HT1080 (cell line): ENCODE data around the gene DENND2C. TPM values are rescaled to one million over a fixed set of nuclear protein-coding genes. Genes with fewer than 3 reads are reported as not detected.

Experiments
- DNase-seq: peaks from one replicate; pipeline ENCODE4 v3.0.0-alpha.2; 2015; ENCODE audit warnings: low read depth
- total RNA-seq: library from RNA; depleted of rRNA; stranded (reverse); fragments of >200 nt; shearing (Covaris generic); gene quantifications from 2 replicates; pipeline ENCODE4 v1.2.3, GENCODE V29; 2014

Gene DENND2C
- total RNA-seq, 1 experiment from 2014 or later: 0.21 TPM

DNA sequence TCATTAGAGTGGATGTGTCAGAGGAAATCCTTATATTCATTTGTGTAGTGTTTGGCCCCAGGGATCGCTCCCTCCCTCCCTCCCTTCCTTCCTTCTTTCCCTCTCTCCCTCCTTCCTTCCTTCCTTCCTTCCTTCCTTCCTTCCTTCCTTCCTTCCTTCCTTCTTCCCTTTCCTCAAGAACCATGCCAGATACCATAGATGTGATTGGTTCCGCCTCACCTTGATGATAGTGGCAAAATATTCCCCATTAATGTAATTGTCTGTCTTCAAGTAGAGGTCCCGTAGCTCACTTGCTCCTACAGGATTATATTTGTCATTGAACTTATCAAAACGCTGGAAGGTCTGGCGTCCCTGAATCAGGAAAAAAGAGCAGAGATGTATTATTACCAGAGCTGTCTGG is 7.8 kb upstream of the DENND2C start:
- no peak for DNase-seq

DNA sequence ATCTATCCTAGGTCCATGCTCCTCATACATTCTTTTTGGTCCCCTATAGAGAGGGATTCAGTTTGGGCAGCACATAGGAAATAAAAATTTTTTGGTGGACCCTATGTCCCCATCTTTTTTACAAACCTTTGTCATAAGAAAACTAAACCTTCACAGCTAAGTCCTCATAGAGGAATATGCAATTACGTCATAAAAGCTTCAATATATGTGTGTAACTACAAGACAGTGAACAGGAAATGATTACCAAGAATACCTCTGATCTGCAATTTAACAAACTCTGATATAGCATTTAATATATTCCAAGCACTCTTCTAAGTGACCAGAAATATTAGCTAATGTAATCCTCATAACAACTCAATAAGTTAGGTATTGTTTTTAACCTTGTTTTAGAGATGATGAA is 6.3 kb upstream of the DENND2C start:
- no peak for DNase-seq

DNA sequence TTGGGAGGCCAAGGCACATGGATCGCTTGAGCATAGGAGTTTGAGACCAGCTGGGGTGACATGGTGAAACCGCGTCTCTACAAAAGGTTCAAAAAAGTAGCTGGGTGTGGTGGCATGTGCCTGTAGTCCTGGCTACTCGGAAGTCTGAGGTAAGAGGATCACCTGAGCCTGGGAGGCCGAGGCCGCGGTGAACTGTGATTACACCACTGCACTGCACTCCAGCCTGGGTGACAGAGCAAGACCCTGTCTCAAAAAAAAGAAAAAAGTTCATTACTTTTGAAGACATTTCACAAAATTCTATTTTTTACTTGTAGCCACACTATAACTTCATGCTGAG is 2.1 kb upstream of the DENND2C start:
- no peak for DNase-seq

DNA sequence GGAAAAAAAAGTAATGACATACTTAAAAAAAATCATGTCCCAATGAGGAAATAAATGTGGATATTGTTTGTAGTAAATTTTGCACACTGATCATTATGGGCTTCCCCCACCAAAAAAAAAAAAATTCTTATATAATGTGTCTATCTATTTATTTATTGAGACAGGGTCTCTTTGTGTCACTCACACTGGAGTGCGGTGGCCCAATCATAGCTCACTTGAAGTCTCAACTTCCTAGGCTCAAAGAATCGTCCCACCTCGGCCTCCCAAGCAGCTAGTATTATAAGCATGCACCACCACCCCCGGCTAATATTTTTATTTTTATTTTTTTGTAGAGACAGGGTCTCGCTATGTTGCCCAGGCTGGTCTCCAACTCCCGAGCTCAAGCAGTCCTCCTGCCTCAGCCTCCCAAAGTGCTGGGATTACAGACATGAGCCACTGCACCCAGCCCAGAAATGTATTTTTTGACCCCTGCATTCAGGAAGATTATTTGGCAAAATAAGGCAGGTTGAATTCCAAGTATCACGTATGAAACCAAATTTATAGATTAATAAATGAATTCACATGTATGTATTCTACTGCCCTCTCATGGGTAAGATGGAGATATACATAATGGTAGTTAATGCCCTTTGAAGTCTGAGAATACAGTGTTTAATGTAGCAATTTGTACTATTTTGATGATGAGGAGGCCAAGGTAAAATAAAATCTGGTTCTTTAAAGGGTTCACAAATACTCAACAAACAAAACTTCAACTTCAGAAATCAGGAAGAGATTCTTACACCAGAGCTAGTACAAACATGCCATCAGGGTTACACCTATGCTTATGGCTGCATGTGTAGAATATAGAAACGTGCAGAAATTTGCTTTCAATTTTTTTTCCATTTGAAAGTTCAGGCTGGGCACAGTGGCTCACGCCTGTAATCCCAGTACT is 1.4 kb upstream of the DENND2C start:
- DNase-seq: no peak

GRCh38 chr1:114670083-114671010 is 498 bp upstream of the DENND2C start:
- DNase-seq: peak; percentile 62

DNA sequence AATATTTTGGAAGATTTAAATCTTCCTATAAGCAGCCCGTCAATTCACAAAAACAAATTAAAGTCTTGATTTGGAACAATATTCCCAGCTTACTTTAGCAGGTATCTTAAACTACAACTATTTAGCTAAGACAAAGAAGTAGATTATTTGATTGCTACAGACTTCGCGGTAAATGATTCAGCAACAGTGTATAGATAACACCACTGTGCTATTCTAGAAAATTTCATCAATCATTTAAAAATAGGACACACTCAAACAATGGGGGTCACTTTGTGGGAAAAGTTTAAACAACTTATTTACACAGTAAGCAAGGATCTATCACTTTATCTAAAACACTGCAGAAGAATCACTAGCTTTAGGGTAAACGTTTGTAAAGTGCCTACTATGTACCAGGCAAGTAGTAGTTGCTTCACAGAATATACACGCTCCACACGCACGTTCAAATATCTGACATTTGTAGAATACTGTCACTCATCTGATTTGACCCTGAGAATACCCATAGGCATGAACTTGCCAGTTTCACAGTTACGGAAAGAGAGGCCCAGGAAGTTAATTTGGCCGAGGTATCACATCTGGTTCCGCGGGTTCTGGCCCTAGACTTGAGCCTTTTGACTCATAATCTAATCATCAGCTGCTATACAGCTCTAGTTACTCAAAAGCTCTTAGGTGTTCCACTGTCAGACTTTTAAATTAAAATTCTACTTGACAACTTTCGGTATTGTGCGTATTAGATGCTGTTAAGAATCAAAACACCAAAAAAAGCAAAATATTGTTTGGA is 876 bp downstream of the DENND2C start:
- peak; percentile 7 for DNase-seq

DNA sequence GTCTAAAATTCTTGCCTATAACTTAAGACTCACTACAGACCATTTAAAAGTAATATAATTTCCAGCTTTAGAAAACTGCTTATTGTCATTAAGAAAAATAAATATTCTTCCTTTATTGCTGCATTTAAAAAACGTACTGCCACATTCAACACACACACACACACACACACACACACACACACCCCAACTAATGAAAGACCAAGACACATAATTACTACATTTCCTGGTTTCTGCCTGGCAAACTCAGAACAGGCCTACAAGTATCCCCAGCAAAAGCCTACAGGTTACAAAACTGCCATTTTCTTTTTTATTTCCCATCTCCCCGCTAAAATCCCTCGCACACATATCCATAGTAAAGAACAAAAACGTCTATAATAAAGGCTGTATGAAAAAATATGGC is 1.5 kb downstream of the DENND2C start:
- no peak for DNase-seq

DNA sequence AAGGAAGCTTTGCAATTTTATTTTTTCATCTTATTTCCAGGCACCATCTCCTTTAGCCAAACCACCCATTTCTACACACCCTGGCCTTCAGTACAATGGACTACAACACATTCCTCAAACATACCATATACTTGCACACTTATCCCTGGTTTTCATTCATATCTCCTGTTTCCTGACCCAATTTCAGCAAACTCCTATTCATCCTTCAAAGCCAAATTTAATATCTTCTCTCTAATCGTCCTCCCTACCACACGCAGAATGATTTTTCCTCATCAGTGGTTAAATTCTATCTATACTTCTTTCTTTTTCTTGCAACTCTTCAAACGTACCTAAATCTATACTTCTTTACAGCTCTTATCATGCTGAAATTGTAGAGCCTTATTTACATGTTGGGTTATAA is 2.9 kb downstream of the DENND2C start:
- DNase-seq: no peak

DNA sequence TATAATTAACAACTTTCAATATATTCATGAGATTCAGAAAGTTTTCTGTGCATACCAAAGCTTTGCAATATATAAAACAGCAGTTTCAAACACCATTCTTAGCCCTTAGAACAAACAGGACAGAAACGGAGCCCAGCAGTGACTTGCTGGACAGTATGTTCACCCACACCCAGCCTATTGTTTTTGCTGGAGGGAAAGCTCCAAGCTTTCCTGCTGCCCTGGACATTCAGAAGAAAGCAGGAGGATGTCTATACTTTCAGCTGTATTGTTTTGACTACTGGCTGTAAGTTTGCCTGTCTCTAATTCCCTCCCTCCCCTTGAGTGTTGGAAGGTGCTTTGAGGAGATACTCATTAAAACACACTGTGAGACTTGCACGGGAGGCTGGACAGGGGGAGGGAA is 9.6 kb downstream of the DENND2C start:
- no peak for DNase-seq

DNA sequence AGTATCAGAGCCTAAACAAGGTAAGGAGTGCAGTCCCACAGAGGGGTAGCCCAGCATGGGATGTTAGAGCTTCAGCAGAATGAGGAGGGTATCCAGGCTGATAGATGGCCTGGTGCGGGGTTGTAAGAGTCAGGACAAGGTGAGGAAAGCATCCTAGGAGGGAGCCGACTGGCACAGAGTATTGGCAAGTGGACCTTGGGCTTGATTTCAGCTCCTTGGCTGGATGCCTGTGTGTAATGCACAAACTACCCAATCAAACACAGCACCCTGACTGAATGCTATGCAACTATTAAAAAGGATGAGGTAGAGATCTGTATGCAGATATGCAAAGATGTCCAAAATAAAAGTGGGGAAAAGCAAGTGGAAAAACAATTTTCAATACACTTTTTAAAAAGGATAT is 18.0 kb downstream of the DENND2C start:
- DNase-seq: no peak

GRCh38 chr1:114648503-114648902 is 21.3 kb downstream of the DENND2C start:
- no peak for DNase-seq

DNA sequence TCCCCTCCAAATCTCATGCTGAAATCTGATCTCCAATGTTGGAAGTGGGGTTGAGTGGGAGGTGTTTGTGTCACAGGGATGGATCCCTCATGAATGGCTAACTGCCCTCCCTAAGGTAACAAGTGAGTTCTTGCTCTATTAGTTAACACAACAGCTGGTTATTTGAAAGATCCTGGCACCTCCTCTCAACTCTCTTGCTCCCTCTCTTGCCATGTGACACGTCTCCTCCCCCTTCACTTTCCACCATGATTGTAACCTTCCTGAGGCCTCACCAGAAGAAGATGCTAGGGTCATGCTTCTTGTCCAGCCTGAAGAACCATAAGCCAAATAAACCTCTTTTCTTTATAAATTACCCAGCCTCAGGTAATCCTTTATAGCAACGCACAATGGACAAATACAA is 28.5 kb downstream of the DENND2C start:
- DNase-seq: no peak

DNA sequence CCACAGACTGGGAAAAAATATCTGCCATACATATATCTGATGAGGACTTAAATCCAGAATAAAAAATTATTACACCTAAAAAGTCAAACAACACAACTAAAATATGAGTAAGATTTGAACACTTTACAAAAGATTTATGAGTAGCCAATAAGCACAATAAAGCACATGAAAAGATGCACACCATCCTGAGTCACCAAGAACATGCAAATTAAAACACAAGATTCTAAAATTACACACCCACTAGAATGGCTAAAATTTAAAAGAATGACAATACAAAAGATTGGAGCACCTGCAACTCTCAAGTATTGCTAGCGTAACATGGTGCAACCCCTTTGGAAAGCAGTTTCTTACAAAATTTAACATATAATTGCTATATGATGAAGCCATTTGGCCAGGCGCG is 30.9 kb downstream of the DENND2C start:
- DNase-seq: no peak

DNA sequence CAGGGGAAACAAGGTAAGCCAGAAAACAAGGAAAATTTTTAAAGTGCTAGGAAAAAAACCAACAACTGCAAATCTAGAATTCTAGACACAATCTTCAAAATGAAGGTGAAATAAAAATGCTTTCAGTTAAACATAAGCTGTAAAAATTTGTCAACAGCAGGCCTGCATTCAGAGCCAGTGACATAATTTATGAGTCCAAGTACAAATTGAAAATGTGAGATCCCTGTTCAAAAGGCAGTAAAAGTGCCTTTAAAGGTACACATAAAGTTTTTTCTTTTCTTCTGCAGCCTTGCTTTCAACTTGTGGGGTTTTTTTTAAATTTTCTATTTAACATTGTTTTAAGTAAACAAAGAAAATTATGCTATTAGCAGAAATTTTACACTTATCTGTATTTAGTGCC is 37.4 kb downstream of the DENND2C start:
- no peak for DNase-seq

GRCh38 chr1:114627107-114627506 is 42.7 kb downstream of the DENND2C start:
- DNase-seq: no peak

DNA sequence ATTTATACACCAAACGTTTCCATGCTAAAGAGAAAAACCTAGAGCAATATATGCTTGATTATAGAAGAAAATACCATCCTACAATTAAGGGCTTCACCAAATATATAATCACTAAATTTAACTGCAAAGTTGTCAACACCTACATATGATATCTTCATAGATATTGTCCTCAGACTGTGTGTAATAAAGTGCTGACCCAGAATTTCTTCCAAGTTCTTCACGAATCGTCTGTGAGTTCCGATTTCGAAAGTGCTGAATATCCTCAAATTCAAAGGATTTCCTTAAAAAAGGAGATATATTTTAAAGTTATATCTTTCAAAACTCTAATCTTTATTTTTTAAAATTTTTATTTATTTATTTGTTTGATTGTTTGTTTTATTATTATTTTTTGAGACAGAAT is 46.5 kb downstream of the DENND2C start:
- no peak for DNase-seq

DNA sequence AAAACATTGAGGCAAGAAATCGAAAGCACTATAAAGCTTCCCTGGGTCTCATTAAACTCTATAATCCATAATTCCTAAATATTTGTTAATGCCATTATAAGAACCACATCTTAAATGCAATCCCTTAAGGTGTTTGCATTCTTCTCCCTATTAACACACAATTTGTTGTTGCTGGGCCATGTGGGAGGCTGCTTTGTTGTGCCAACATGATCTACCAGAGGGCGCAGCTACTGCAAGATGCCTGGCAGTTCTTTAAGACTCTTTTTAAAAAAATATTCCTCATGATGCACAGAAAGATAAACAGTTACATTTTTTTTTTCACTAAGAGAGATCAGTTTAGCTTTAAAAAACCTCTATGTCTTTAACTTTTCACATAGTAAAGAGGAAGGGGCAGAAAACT is 49.4 kb downstream of the DENND2C start:
- DNase-seq: no peak

GRCh38 chr1:114618606-114619005 is 51.2 kb downstream of the DENND2C start:
- DNase-seq: no peak

DNA sequence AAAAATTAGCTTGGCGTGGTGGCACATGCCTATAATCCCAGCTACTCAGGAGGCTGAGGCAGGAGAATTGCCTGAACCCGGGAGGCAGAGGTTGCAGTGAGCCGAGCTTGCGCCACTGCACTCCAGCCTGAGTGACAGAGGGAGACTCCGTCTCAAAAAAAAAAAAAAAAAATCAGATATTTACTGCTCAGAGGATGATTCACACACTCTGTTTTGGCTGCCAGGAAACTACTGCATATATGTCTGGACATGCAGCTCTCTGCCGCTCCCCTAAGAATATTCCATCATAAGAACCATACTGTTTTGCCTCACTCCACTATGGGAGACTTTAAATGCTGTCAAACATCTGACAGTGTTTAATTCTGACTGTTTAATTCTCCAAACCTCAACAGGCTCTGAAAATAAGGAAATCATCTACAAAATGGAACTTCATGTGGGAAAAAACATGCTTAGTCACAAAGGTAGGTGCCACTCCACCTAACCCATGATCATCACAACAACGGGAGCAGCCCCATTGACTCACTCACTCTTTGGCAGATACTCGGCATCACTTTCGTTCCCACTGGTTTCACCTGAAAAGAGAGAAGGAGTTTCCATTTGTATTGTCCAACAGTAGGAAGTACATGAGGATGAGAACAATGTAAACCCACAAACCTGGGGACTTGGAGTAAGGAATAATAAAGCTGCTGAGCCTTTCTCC is 59.2 kb downstream of the DENND2C start:
- peak; percentile 70 for DNase-seq

DNA sequence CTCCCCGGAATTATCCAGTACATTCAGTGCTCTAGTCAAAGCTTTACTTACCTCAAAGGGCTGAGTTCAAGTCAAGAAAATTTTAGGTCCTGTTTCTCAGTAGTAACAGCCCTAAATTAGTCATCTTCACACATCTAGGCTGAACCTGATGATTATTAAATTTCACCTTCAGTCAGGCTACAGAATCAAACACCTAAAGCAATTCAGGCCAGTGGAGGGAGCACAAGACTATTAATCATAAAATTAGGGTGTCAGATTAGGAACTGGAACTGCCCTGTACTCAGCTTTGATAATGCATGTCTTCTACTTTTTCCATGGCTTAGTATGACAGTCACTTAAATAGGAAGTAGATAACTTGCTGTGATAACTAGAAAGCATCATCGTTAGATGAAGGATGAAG is 60.0 kb downstream of the DENND2C start:
- DNase-seq: no peak

DNA sequence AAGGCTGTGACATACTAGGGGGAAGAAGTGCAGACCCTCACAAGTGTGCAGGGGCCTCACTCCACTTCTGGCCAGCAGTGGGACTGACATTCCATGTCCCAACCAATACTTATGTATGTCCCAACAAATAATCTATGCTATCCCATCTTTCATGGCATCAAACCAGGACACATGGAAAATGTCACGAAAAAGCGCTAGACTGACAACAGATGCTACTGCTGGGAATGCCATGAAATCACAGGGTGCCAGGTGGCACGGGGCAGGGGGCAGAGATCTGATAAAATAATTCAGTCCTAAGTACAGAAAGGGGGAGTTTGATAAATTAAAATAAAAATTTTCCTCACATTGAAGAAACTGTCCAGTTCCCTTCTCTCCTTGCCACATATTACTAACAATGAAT is 60.8 kb downstream of the DENND2C start:
- DNase-seq: no peak
